Measurements from ENCODE around the gene DUSP19.

Gene DUSP19

GRCh38 chr2:183112577-183112976 is 34.0 kb downstream of the DUSP19 start:
- no peak overlapping the region for H3K27ac ChIP-seq (ENCODE audit: low read length, poor library complexity, severe bottlenecking)
- no peak overlapping the region for H2AK5ac ChIP-seq (ENCODE audit: low read length, severe bottlenecking)
- no peak overlapping the region for H3K4ac ChIP-seq (ENCODE audit: low read depth in 1 of 2, low read length in 2 of 2)
- H3K36me3 ChIP-seq (ENCODE audit: control insufficient read depth in 1 of 2, insufficient read depth in 2 of 2, low read depth in 1 of 2, low read length in 2 of 2) = no peaks in the 10 kb centered on the region
- no peak overlapping the region for H2BK120ac ChIP-seq (ENCODE audit: low read depth, low read length)
- H3K14ac ChIP-seq (ENCODE audit: low read length in 2 of 2) = no peak overlapping the region
- no peak overlapping the region for H2BK12ac ChIP-seq (ENCODE audit: low read length in 2 of 2)
- H4K8ac ChIP-seq (ENCODE audit: low read length) = no peak overlapping the region
- H2AFZ ChIP-seq (ENCODE audit: low read depth, low read length) = no peak overlapping the region
- H3K27me3 ChIP-seq (ENCODE audit: control insufficient read depth in 1 of 2, insufficient read depth in 1 of 2, low read length in 2 of 2) = peaks cover 0 to 10% of the 10 kb centered on the region in 2 experiments
- no peak overlapping the region for H3K4me3 ChIP-seq (ENCODE audit: insufficient read depth in 1 of 2, low read depth in 1 of 2, low read length in 2 of 2)
- no peak overlapping the region for H2BK5ac ChIP-seq (ENCODE audit: low read depth, low read length, poor library complexity, severe bottlenecking)
- no peak for DNase-seq
- no peak overlapping the region for H3K9ac ChIP-seq (ENCODE audit: low read length)
- no peaks in the 10 kb centered on the region for H3K9me3 ChIP-seq (ENCODE audit: control insufficient read depth, low read length)
- no peaks in the 10 kb centered on the region for H3K79me1 ChIP-seq (replicated peaks; ENCODE audit: low read length, poor library complexity, severe bottlenecking)
- no CpG with 5 or more reads among the region's 3 CpGs for WGBS
- no peak overlapping the region for H3K18ac ChIP-seq (ENCODE audit: low read depth in 1 of 2, low read length in 2 of 2)
- H3K4me1 ChIP-seq (ENCODE audit: control insufficient read depth, insufficient read depth, low read depth, low read length) = no peaks in the 10 kb centered on the region
- no peak overlapping the region for H2BK15ac ChIP-seq (ENCODE audit: low read depth, poor library complexity, severe bottlenecking)
- no peak overlapping the region for H3K4me2 ChIP-seq (ENCODE audit: low read length, poor library complexity, severe bottlenecking)
- H3K23ac ChIP-seq (ENCODE audit: low read length in 2 of 2) = no peak overlapping the region
- no peak overlapping the region for H4K91ac ChIP-seq (ENCODE audit: low read length)

- H3K27ac ChIP-seq (ENCODE audit: low read length, poor library complexity, severe bottlenecking) = no peak overlapping the region
- no peaks in the 10 kb centered on the region for H3K9me3 ChIP-seq (ENCODE audit: control insufficient read depth, low read length)
- no peak overlapping the region for H3K18ac ChIP-seq (ENCODE audit: low read depth in 1 of 2, low read length in 2 of 2)
- no peak overlapping the region for H3K9ac ChIP-seq (ENCODE audit: low read length)
- H3K36me3 ChIP-seq (ENCODE audit: control insufficient read depth in 1 of 2, insufficient read depth in 2 of 2, low read depth in 1 of 2, low read length in 2 of 2) = no peaks in the 10 kb centered on the region
- H2AK5ac ChIP-seq (ENCODE audit: low read length, severe bottlenecking) = no peak overlapping the region
- DNase-seq = no peak
- no peak overlapping the region for H4K8ac ChIP-seq (ENCODE audit: low read length)
- H3K23ac ChIP-seq (ENCODE audit: low read length in 2 of 2) = no peak overlapping the region
- H3K27me3 ChIP-seq (ENCODE audit: control insufficient read depth in 1 of 2, insufficient read depth in 1 of 2, low read length in 2 of 2) = peaks cover 0 to 10% of the 10 kb centered on the region in 2 experiments
- H3K4me2 ChIP-seq (ENCODE audit: low read length, poor library complexity, severe bottlenecking) = no peak overlapping the region
- H2BK120ac ChIP-seq (ENCODE audit: low read depth, low read length) = no peak overlapping the region
- no peak overlapping the region for H3K14ac ChIP-seq (ENCODE audit: low read length in 2 of 2)
- no peak overlapping the region for H4K91ac ChIP-seq (ENCODE audit: low read length)
- H2BK15ac ChIP-seq (ENCODE audit: low read depth, poor library complexity, severe bottlenecking) = no peak overlapping the region
- 89% methylated on average over 2 of the region's 2 CpGs for WGBS
- no peaks in the 10 kb centered on the region for H3K79me1 ChIP-seq (replicated peaks; ENCODE audit: low read length, poor library complexity, severe bottlenecking)
- H2BK5ac ChIP-seq (ENCODE audit: low read depth, low read length, poor library complexity, severe bottlenecking) = no peak overlapping the region
- no peaks in the 10 kb centered on the region for H3K4me1 ChIP-seq (ENCODE audit: control insufficient read depth, insufficient read depth, low read depth, low read length)
- no peak overlapping the region for H3K4me3 ChIP-seq (ENCODE audit: insufficient read depth in 1 of 2, low read depth in 1 of 2, low read length in 2 of 2)
- H2AFZ ChIP-seq (ENCODE audit: low read depth, low read length) = no peak overlapping the region
- no peak overlapping the region for H3K4ac ChIP-seq (ENCODE audit: low read depth in 1 of 2, low read length in 2 of 2)
- no peak overlapping the region for H2BK12ac ChIP-seq (ENCODE audit: low read length in 2 of 2)
These were observed 35.1 kb downstream of the DUSP19 start for GRCh38 chr2:183113630-183114029.

GRCh38 chr2:183117226-183117625 is 38.7 kb downstream of the DUSP19 start:
- Histone ChIP-seq H4K8ac (ENCODE audit: low read length) (no peak overlapping the region), H3K4ac (ENCODE audit: low read depth in 1 of 2, low read length in 2 of 2) (no peak overlapping the region), H2BK120ac (ENCODE audit: low read depth, low read length) (no peak overlapping the region), H3K4me2 (ENCODE audit: low read length, poor library complexity, severe bottlenecking) (no peak overlapping the region), H2AFZ (ENCODE audit: low read depth, low read length) (no peak overlapping the region), H3K9me3 (ENCODE audit: control insufficient read depth, low read length) (no peaks in the 10 kb centered on the region), H3K27ac (ENCODE audit: low read length, poor library complexity, severe bottlenecking) (no peak overlapping the region), H3K9ac (ENCODE audit: low read length) (no peak overlapping the region), H2BK12ac (ENCODE audit: low read length in 2 of 2) (no peak overlapping the region), H3K14ac (ENCODE audit: low read length in 2 of 2) (no peak overlapping the region), H3K18ac (ENCODE audit: low read depth in 1 of 2, low read length in 2 of 2) (no peak overlapping the region), H3K79me1 (replicated peaks; ENCODE audit: low read length, poor library complexity, severe bottlenecking) (no peaks in the 10 kb centered on the region), H3K4me1 (ENCODE audit: control insufficient read depth, insufficient read depth, low read depth, low read length) (no peaks in the 10 kb centered on the region), H4K91ac (ENCODE audit: low read length) (no peak overlapping the region), H3K36me3 (ENCODE audit: control insufficient read depth in 1 of 2, insufficient read depth in 2 of 2, low read depth in 1 of 2, low read length in 2 of 2) (no peaks in the 10 kb centered on the region), H3K27me3 (ENCODE audit: control insufficient read depth in 1 of 2, insufficient read depth in 1 of 2, low read length in 2 of 2) (peaks cover 0 to 10% of the 10 kb centered on the region in 2 experiments), H2AK5ac (ENCODE audit: low read length, severe bottlenecking) (no peak overlapping the region), H3K23ac (ENCODE audit: low read length in 2 of 2) (no peak overlapping the region), H2BK5ac (ENCODE audit: low read depth, low read length, poor library complexity, severe bottlenecking) (no peak overlapping the region), H2BK15ac (ENCODE audit: low read depth, poor library complexity, severe bottlenecking) (no peak overlapping the region), H3K4me3 (ENCODE audit: insufficient read depth in 1 of 2, low read depth in 1 of 2, low read length in 2 of 2) (no peak overlapping the region)
- no peak for DNase-seq
- 83% methylated on average over 2 of the region's 3 CpGs for WGBS

- Histone ChIP-seq H4K91ac (ENCODE audit: low read length) (no peak overlapping the region), H3K9me3 (ENCODE audit: control insufficient read depth, low read length) (no peaks in the 10 kb centered on the region), H3K4me2 (ENCODE audit: low read length, poor library complexity, severe bottlenecking) (peak overlapping the region; percentile 80), H2AK5ac (ENCODE audit: low read length, severe bottlenecking) (no peak overlapping the region), H3K4me3 (ENCODE audit: insufficient read depth in 1 of 2, low read depth in 1 of 2, low read length in 2 of 2) (peak overlapping the region; percentile 42 to 98), H3K18ac (ENCODE audit: low read depth in 1 of 2, low read length in 2 of 2) (peak overlapping the region in 1 of 2 experiments; percentile 90), H4K8ac (ENCODE audit: low read length) (peak overlapping the region; percentile 82), H2BK120ac (ENCODE audit: low read depth, low read length) (no peak overlapping the region), H3K4ac (ENCODE audit: low read depth in 1 of 2, low read length in 2 of 2) (peak overlapping the region in 1 of 2 experiments; percentile 41), H3K14ac (ENCODE audit: low read length in 2 of 2) (no peak overlapping the region), H3K27me3 (ENCODE audit: control insufficient read depth in 1 of 2, insufficient read depth in 1 of 2, low read length in 2 of 2) (no peaks in the 10 kb centered on the region), H3K27ac (ENCODE audit: low read length, poor library complexity, severe bottlenecking) (peak overlapping the region; percentile 95), H3K4me1 (ENCODE audit: control insufficient read depth, insufficient read depth, low read depth, low read length) (peaks cover 6% of the 10 kb centered on the region), H2BK5ac (ENCODE audit: low read depth, low read length, poor library complexity, severe bottlenecking) (no peak overlapping the region), H2AFZ (ENCODE audit: low read depth, low read length) (no peak overlapping the region), H2BK15ac (ENCODE audit: low read depth, poor library complexity, severe bottlenecking) (no peak overlapping the region), H3K36me3 (ENCODE audit: control insufficient read depth in 1 of 2, insufficient read depth in 2 of 2, low read depth in 1 of 2, low read length in 2 of 2) (no peaks in the 10 kb centered on the region), H3K9ac (ENCODE audit: low read length) (peak overlapping the region; percentile 92), H3K79me1 (replicated peaks; ENCODE audit: low read length, poor library complexity, severe bottlenecking) (peaks cover 1% of the 10 kb centered on the region), H2BK12ac (ENCODE audit: low read length in 2 of 2) (no peak overlapping the region), H3K23ac (ENCODE audit: low read length in 2 of 2) (no peak overlapping the region)
- no peak for DNase-seq
- 47% methylated on average over 6 of the region's 17 CpGs for WGBS
These were observed 44.8 kb downstream of the DUSP19 start for GRCh38 chr2:183123117-183123958.

Measured in mesenchymal stem cell (in vitro differentiated cells and primary cell).